A549 (cell line): Measurements from ENCODE around the gene SNX27.

Experiments
- MAZ ChIP-seq: fragments of 150-350 bp; IDR thresholded peaks from 2 replicates; pipeline ENCODE4 v1.6.1; 2014; ENCODE audit warnings: antibody characterized with exemption, low read depth, low read length, borderline replicate concordance
- POLR2A ChIP-seq: IDR thresholded peaks from 2 replicates; pipeline ENCODE4 v1.6.1; 2012; ENCODE audit warnings: mild to moderate bottlenecking, low read length
- TF ChIP-seq, protein P1 (sequence below): fragments of >200 bp; sonication (Bioruptor Twin); formaldehyde crosslinking; IDR thresholded peaks from 3 replicates; pipeline ENCODE4 v1.5.1; 2016

DNA sequence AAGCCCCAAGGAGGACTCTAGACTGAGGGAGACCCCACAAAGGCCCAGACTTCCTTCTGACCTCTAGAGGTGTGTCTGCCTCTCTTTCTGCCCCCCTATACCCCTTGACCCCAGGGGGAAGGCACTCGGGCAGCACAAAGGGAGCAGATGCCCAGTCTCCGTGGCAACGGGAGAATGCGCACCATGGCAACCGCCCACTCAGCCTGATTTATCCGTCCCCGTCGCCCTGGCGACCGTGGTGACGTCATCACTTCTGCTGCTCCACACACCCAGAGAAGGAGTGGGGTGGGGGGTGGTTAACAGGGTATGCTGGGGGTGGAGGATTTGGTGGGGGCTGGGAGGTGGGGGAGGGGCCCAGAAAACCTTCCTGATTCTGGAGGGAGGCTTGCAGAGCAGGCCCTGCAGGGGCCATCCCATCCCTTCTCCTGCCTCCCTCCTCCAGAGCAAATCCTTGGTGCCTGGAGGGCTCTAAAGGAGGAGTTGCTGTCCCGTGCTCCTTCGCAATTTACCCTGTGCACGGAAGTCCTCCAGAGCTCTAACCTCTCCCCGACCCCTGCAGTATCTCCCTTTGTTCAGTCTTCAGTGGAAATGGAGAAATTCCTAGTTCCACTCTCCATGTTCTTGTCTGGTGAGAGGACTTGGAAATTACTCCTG, 98.5 kb downstream of the SNX27 start:
- TF ChIP-seq POLR2A (no peak), MAZ (no peak)
- TF ChIP-seq, protein P1, sequence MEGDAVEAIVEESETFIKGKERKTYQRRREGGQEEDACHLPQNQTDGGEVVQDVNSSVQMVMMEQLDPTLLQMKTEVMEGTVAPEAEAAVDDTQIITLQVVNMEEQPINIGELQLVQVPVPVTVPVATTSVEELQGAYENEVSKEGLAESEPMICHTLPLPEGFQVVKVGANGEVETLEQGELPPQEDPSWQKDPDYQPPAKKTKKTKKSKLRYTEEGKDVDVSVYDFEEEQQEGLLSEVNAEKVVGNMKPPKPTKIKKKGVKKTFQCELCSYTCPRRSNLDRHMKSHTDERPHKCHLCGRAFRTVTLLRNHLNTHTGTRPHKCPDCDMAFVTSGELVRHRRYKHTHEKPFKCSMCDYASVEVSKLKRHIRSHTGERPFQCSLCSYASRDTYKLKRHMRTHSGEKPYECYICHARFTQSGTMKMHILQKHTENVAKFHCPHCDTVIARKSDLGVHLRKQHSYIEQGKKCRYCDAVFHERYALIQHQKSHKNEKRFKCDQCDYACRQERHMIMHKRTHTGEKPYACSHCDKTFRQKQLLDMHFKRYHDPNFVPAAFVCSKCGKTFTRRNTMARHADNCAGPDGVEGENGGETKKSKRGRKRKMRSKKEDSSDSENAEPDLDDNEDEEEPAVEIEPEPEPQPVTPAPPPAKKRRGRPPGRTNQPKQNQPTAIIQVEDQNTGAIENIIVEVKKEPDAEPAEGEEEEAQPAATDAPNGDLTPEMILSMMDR: no peak
